Endothelial cell of umbilical vein (primary cell): ENCODE results near the gene CLCNKA. TPM values are rescaled to one million over a fixed set of nuclear protein-coding genes. Genes with fewer than 3 reads are reported as not detected.

Source experiments
- BruUV-seq: library from RNA; stranded (reverse); fragments of 400-500 nt; replicated peaks from 2 replicates; lab custom pipeline; 2021; lab: Mats Ljungman, UMichigan
- CTCF ChIA-PET: fragments of 300-600, 350-600 bp; sonication (Branson Sonifier 250); formaldehyde crosslinking; loops from one replicate; lab custom pipeline; 2021; ENCODE audit warnings: antibody characterized with exemption, inconsistent platforms; lab: Charles Lee
- POLR2A ChIA-PET: fragments of 300-600, 350-600 bp; sonication (Branson Sonifier 250); formaldehyde crosslinking; loops from one replicate; lab custom pipeline; 2021; ENCODE audit warnings: antibody characterized with exemption, inconsistent platforms; lab: Charles Lee
- DNase-seq: peaks from one replicate; pipeline ENCODE4 v3.0.0-alpha.2; 2011; ENCODE audit warnings: low read depth, low spot score
- FAIRE-seq: peaks from 2 replicates; lab custom pipeline; 2011; peaks lifted over from hg19 to GRCh38; lab: Jason Lieb, UNC
- H2AFZ ChIP-seq: 2 replicates; pipeline ENCODE4 v1.6.0; 2012; ENCODE audit warnings: low read depth, low read length, control low read depth, inconsistent platforms
- H3K27ac ChIP-seq: 2 replicates; pipeline ENCODE4 v1.5.1; 2011; ENCODE audit warnings: low read depth, mild to moderate bottlenecking, control low read depth, low read length, moderate library complexity; ENCODE audit not compliant: insufficient read depth
- H3K27me3 ChIP-seq, 2 experiments: 2 replicates each; pipeline versions ENCODE4 v1.6.0 to v1.6.1; 2011; ENCODE audit warnings: low read length in 2 of 2, mixed read lengths in 1 of 2; ENCODE audit not compliant: control insufficient read depth in 2 of 2, insufficient read depth in 2 of 2
- H3K36me3 ChIP-seq, 2 experiments: 2 replicates in 1 of 2; 3 replicates in 1 of 2; pipeline ENCODE4 v1.5.1; 2011; ENCODE audit warnings: low read length in 2 of 2, mild to moderate bottlenecking in 1 of 2, moderate library complexity in 1 of 2; ENCODE audit not compliant: control insufficient read depth in 2 of 2, insufficient read depth in 2 of 2; ENCODE audit errors: extremely low read depth in 1 of 2
- H3K4me1 ChIP-seq: 3 replicates; pipeline ENCODE4 v1.5.1; 2011; ENCODE audit warnings: mild to moderate bottlenecking, low read length; ENCODE audit not compliant: control insufficient read depth, insufficient read depth; ENCODE audit errors: extremely low read depth
- H3K4me2 ChIP-seq: 2 replicates; pipeline ENCODE4 v1.6.1; 2011; ENCODE audit warnings: low read length, control low read depth, mixed read lengths; ENCODE audit not compliant: insufficient read depth
- H3K4me3 ChIP-seq, 3 experiments: fragments of 200-600 bp in 1 of 3; sonication (generic), shearing (Covaris generic) in 1 of 3; replicated peaks in 1 of 3; 2 replicates each; pipeline ENCODE4 v1.5.1; 2011 to 2016; ENCODE audit warnings: control low read depth in 3 of 3, low read length in 3 of 3, mild to moderate bottlenecking in 2 of 3, inconsistent platforms in 1 of 3, low read depth in 1 of 3, moderate library complexity in 1 of 3; ENCODE audit not compliant: insufficient read depth in 1 of 3
- H3K79me2 ChIP-seq: 2 replicates; pipeline ENCODE4 v1.6.0; 2012; ENCODE audit warnings: low read length, inconsistent platforms; ENCODE audit not compliant: control insufficient read depth, insufficient read depth
- H3K9ac ChIP-seq: replicated peaks from 2 replicates; pipeline ENCODE3; 2011; ENCODE audit warnings: low read length, control low read depth; ENCODE audit not compliant: insufficient read depth; ENCODE audit errors: extremely low read depth
- H3K9me1 ChIP-seq: replicated peaks from 3 replicates; pipeline ENCODE4 v1.6.0; 2011; ENCODE audit warnings: mild to moderate bottlenecking, low read length; ENCODE audit not compliant: control insufficient read depth, insufficient read depth; ENCODE audit errors: extremely low read depth
- H3K9me3 ChIP-seq: replicated peaks from 2 replicates; pipeline ENCODE4 v1.5.1; 2012; ENCODE audit warnings: low read length, inconsistent platforms; ENCODE audit not compliant: control insufficient read depth, insufficient read depth
- H4K20me1 ChIP-seq: replicated peaks from 2 replicates; pipeline ENCODE3; 2011; ENCODE audit warnings: mild to moderate bottlenecking, low read length; ENCODE audit not compliant: control insufficient read depth, insufficient read depth; ENCODE audit errors: extremely low read depth
- EZH2 ChIP-seq: IDR thresholded peaks from 2 replicates; pipeline ENCODE4 v1.6.1; 2012; ENCODE audit warnings: borderline replicate concordance, low read depth, mild to moderate bottlenecking, moderate library complexity, low read length, inconsistent platforms; ENCODE audit not compliant: severe bottlenecking
- FOS ChIP-seq: IDR thresholded peaks from 2 replicates; pipeline ENCODE4 v1.6.1; 2011; ENCODE audit warnings: mild to moderate bottlenecking, low read length, moderate library complexity, borderline replicate concordance; ENCODE audit not compliant: insufficient read depth
- GATA2 ChIP-seq: IDR thresholded peaks from 2 replicates; pipeline ENCODE4 v1.7.0; 2011; ENCODE audit warnings: low read depth, mild to moderate bottlenecking, moderate library complexity, mixed read lengths, low read length; ENCODE audit not compliant: insufficient read length, insufficient read depth
- JUN ChIP-seq: IDR thresholded peaks from 2 replicates; pipeline ENCODE4 v1.6.1; 2011; ENCODE audit warnings: borderline replicate concordance, low read depth; ENCODE audit not compliant: insufficient read length, insufficient read depth
- MAX ChIP-seq: IDR thresholded peaks from 2 replicates; pipeline ENCODE4 v1.6.1; 2011; ENCODE audit not compliant: insufficient read depth, insufficient read length
- MYC ChIP-seq: IDR thresholded peaks from one replicate; pipeline ENCODE4 v1.6.1; 2011; ENCODE audit warnings: mild to moderate bottlenecking, low read depth, low read length
- POLR2A ChIP-seq: IDR thresholded peaks from 2 replicates; pipeline ENCODE4 v1.6.1; 2012; ENCODE audit warnings: low read depth, mild to moderate bottlenecking, control low read depth, low read length
- POLR2AphosphoS5 ChIP-seq: IDR thresholded peaks from 2 replicates; pipeline ENCODE4 v1.6.1; 2012; ENCODE audit warnings: low read depth, mild to moderate bottlenecking, control low read depth, low read length, moderate library complexity; ENCODE audit not compliant: insufficient read depth
- dilution Hi-C: fragments of 300-500 bp; cut with MboI; formaldehyde crosslinking; loops from one replicate; pipeline ENCODE4 v1.15.0; 2019; ENCODE audit warnings: low sequenced_read_pairs; ENCODE audit not compliant: extremely low pct_ligation_motif_present
- intact Hi-C: fragments of 100-400 bp; cut with micrococcal nuclease; formaldehyde crosslinking; loops from one replicate; pipeline ENCODE4 v1.10.0; 2022
- polyA plus RNA-seq, 4 experiments: library from polyadenylated mRNA; depleted of rRNA in 3 of 4; stranded (reverse) in 3 of 4; unstranded in 1 of 4; fragments of >200 nt; gene quantifications; 2 replicates each; pipeline versions ENCODE4 v1.2.1 to v1.2.3, GENCODE V29; 2011 to 2012; ENCODE audit warnings: missing spikeins in 1 of 4
- total RNA-seq: library from RNA; stranded (reverse); gene quantifications from 2 replicates; pipeline ENCODE4 v1.2.3, GENCODE V29; 2021
- TF ChIP-seq, protein P1 (sequence below), 2 donors: IDR thresholded peaks; 1 replicate in 1 of 2; 2 replicates in 1 of 2; pipeline ENCODE4 v1.5.1; 2011; ENCODE audit warnings: low read length in 2 of 2, mild to moderate bottlenecking in 2 of 2, moderate library complexity in 2 of 2, control low read depth in 1 of 2, inconsistent platforms in 1 of 2, low read depth in 1 of 2; ENCODE audit not compliant: insufficient read depth in 1 of 2; ENCODE audit errors: extremely low read depth in 1 of 2

CLCNKA gene
- total and polyA plus RNA-seq, 2 donors (not counting 3 experiments of a cell fraction or from before 2014, with no cell fraction given), result not detected

- Histone ChIP-seq H3K4me3 (no peak overlapping the region), H3K27ac (no peak overlapping the region), H3K9me1 (no peaks in the 10 kb centered on the region), H2AFZ (no peak overlapping the region), H4K20me1 (no peaks in the 10 kb centered on the region), H3K27me3 (peaks cover 0 to 7% of the 10 kb centered on the region in 2 experiments), H3K79me2 (no peaks in the 10 kb centered on the region), H3K9ac (no peak overlapping the region), H3K4me1 (no peaks in the 10 kb centered on the region), H3K36me3 (no peaks in the 10 kb centered on the region), H3K4me2 (no peak overlapping the region), H3K9me3 (no peaks in the 10 kb centered on the region)
- FAIRE-seq (no peak), DNase-seq (no peak)
- CTCF ChIA-PET, result interaction anchor here (0.6 to 1.2 kb wide), 3 partner anchors 9 to 298 kb away, joined by 3 to 10 read pairs (median 3); partner anchors contain the start of gene FAM131C
- TF ChIP-seq FOS, result no peak
- TF ChIP-seq EZH2, result no peak
- no peak for TF ChIP-seq POLR2AphosphoS5
- TF ChIP-seq, protein P1, sequence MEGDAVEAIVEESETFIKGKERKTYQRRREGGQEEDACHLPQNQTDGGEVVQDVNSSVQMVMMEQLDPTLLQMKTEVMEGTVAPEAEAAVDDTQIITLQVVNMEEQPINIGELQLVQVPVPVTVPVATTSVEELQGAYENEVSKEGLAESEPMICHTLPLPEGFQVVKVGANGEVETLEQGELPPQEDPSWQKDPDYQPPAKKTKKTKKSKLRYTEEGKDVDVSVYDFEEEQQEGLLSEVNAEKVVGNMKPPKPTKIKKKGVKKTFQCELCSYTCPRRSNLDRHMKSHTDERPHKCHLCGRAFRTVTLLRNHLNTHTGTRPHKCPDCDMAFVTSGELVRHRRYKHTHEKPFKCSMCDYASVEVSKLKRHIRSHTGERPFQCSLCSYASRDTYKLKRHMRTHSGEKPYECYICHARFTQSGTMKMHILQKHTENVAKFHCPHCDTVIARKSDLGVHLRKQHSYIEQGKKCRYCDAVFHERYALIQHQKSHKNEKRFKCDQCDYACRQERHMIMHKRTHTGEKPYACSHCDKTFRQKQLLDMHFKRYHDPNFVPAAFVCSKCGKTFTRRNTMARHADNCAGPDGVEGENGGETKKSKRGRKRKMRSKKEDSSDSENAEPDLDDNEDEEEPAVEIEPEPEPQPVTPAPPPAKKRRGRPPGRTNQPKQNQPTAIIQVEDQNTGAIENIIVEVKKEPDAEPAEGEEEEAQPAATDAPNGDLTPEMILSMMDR (IDR thresholded peaks at IDR 0.05; ENCODE audit: extremely low read depth in 1 of 2, insufficient read depth in 1 of 2, low read depth in 1 of 2, low read length in 2 of 2), result no peak
- no peak for TF ChIP-seq GATA2
- no peak for TF ChIP-seq JUN
- no peak for TF ChIP-seq MAX
- no peak for TF ChIP-seq POLR2A
- TF ChIP-seq MYC, result no peak
- intact Hi-C loops (no loop called here), dilution Hi-C loops (no loop called here)
- BruUV-seq, result no TSS peak
- POLR2A ChIA-PET, result no interaction called here
Measured at GRCh38 chr1:16064536-16065268, 42.9 kb downstream of the CLCNKA start.
